HEK293 (cell line): ENCODE measurements around the gene LAMTOR1.

Source experiments
- CTCF ChIA-PET: fragments of 350-600 bp; formaldehyde crosslinking; extraction: SDS; loops from one replicate; lab custom pipeline; 2021; ENCODE audit warnings: antibody characterized with exemption; lab: Yijun Ruan, JAX
- POLR2A ChIA-PET: fragments of 300-600 bp; formaldehyde crosslinking; extraction: SDS; loops from one replicate; lab custom pipeline; 2020; ENCODE audit warnings: antibody characterized with exemption, inconsistent platforms; lab: Yijun Ruan, JAX
- H3K27ac ChIP-seq: fragments of 200-500 bp; sonication (Bioruptor generic); 2 replicates; pipeline ENCODE4 v1.5.1; 2014; ENCODE audit warnings: low read depth, low read length, control low read depth, inconsistent platforms; ENCODE audit errors: extremely low read depth
- H3K36me3 ChIP-seq, 2 experiments: fragments of 200-500 bp in 1 of 2; sonication (Bioruptor generic) in 1 of 2; 1 replicate in 1 of 2; 2 replicates in 1 of 2; pipeline ENCODE4 v1.5.1; 2014 to 2017; ENCODE audit warnings: inconsistent platforms in 2 of 2, low read length in 2 of 2; ENCODE audit not compliant: control insufficient read depth in 2 of 2, insufficient read depth in 1 of 2
- H3K4me1 ChIP-seq: fragments of 200-500 bp; sonication (Bioruptor generic); 2 replicates; pipeline ENCODE4 v1.5.1; 2014; ENCODE audit warnings: mild to moderate bottlenecking, low read length, inconsistent platforms; ENCODE audit not compliant: control insufficient read depth, insufficient read depth
- H3K4me3 ChIP-seq: 2 replicates; pipeline ENCODE4 v1.5.1; 2011; ENCODE audit warnings: low read depth, mild to moderate bottlenecking, control low read depth, low read length, moderate library complexity
- H3K9me3 ChIP-seq: fragments of 200-500 bp; sonication (Bioruptor generic); 2 replicates; pipeline ENCODE4 v1.5.1; 2014; ENCODE audit warnings: low read depth, low read length, inconsistent platforms; ENCODE audit not compliant: control insufficient read depth, insufficient read depth
- BCL11B ChIP-seq: fragments of 450-650 bp; formaldehyde crosslinking; IDR thresholded peaks from 2 replicates; pipeline ENCODE4 v1.5.1; 2016; ENCODE audit warnings: low read depth, missing biosample characterization, missing genetic modification characterization
- EGR2 ChIP-seq: fragments of 450-650 bp; formaldehyde crosslinking; IDR thresholded peaks from 2 replicates; pipeline ENCODE4 v1.5.1; 2016; ENCODE audit warnings: low read depth, missing biosample characterization, missing genetic modification characterization
- GLIS1 ChIP-seq: fragments of 450-650 bp; formaldehyde crosslinking; IDR thresholded peaks from 2 replicates; pipeline ENCODE4 v1.5.1; 2016; ENCODE audit warnings: missing biosample characterization, missing genetic modification characterization
- KLF16 ChIP-seq: fragments of 450-650 bp; formaldehyde crosslinking; IDR thresholded peaks from 2 replicates; pipeline ENCODE4 v1.5.1; 2017; ENCODE audit warnings: missing biosample characterization, missing genetic modification characterization
- KLF7 ChIP-seq: fragments of 450-650 bp; formaldehyde crosslinking; IDR thresholded peaks from 2 replicates; pipeline ENCODE4 v1.5.1; 2016; ENCODE audit warnings: missing biosample characterization, missing genetic modification characterization, borderline replicate concordance
- KLF8 ChIP-seq: fragments of 450-650 bp; formaldehyde crosslinking; IDR thresholded peaks from 2 replicates; pipeline ENCODE4 v1.5.1; 2016; ENCODE audit warnings: missing biosample characterization, missing genetic modification characterization
- KLF9 ChIP-seq: fragments of 450-650 bp; formaldehyde crosslinking; IDR thresholded peaks from 2 replicates; pipeline ENCODE4 v1.5.1; 2016; ENCODE audit warnings: missing biosample characterization, missing genetic modification characterization, low read depth
- MYNN ChIP-seq: fragments of 450-650 bp; formaldehyde crosslinking; IDR thresholded peaks from 2 replicates; pipeline ENCODE4 v1.5.1; 2016; ENCODE audit warnings: missing biosample characterization, missing genetic modification characterization, borderline replicate concordance
- SCRT2 ChIP-seq: fragments of 450-650 bp; formaldehyde crosslinking; IDR thresholded peaks from 2 replicates; pipeline ENCODE4 v1.5.1; 2016; ENCODE audit warnings: missing biosample characterization, missing genetic modification characterization
- SP2 ChIP-seq: fragments of 450-650 bp; formaldehyde crosslinking; IDR thresholded peaks from 2 replicates; pipeline ENCODE4 v1.5.1; 2016; ENCODE audit warnings: missing biosample characterization, missing genetic modification characterization
- SP3 ChIP-seq: fragments of 450-650 bp; formaldehyde crosslinking; IDR thresholded peaks from 2 replicates; pipeline ENCODE4 v1.5.1; 2016; ENCODE audit warnings: missing biosample characterization, missing genetic modification characterization
- SP7 ChIP-seq: fragments of 450-650 bp; formaldehyde crosslinking; IDR thresholded peaks from 2 replicates; pipeline ENCODE4 v1.5.1; 2016; ENCODE audit warnings: missing biosample characterization, missing genetic modification characterization
- YY1 ChIP-seq: fragments of 450-650 bp; formaldehyde crosslinking; IDR thresholded peaks from 2 replicates; pipeline ENCODE4 v1.5.1; 2018; ENCODE audit warnings: missing biosample characterization, missing genetic modification characterization
- YY2 ChIP-seq: fragments of 450-650 bp; formaldehyde crosslinking; IDR thresholded peaks from 2 replicates; pipeline ENCODE4 v1.5.1; 2016; ENCODE audit warnings: missing biosample characterization, missing genetic modification characterization
- ZBTB17 ChIP-seq: fragments of 450-650 bp; formaldehyde crosslinking; IDR thresholded peaks from 2 replicates; pipeline ENCODE4 v1.5.1; 2016; ENCODE audit warnings: missing biosample characterization, missing genetic modification characterization
- ZBTB48 ChIP-seq: fragments of 450-650 bp; formaldehyde crosslinking; IDR thresholded peaks from 2 replicates; pipeline ENCODE4 v1.5.1; 2016; ENCODE audit warnings: missing biosample characterization, missing genetic modification characterization
- ZBTB8A ChIP-seq: fragments of 450-650 bp; formaldehyde crosslinking; IDR thresholded peaks from 2 replicates; pipeline ENCODE4 v1.5.1; 2016; ENCODE audit warnings: missing biosample characterization, missing genetic modification characterization
- ZFHX2 ChIP-seq: fragments of 450-650 bp; formaldehyde crosslinking; conservative IDR thresholded peaks from 2 replicates; pipeline ENCODE4 v1.5.1; 2016; ENCODE audit warnings: missing biosample characterization, missing genetic modification characterization
- ZFP3 ChIP-seq: fragments of 450-650 bp; formaldehyde crosslinking; IDR thresholded peaks from 2 replicates; pipeline ENCODE4 v1.5.1; 2016; ENCODE audit warnings: low read depth, missing biosample characterization, missing genetic modification characterization
- ZNF121 ChIP-seq: fragments of 450-650 bp; formaldehyde crosslinking; IDR thresholded peaks from 2 replicates; pipeline ENCODE4 v1.5.1; 2016; ENCODE audit warnings: missing biosample characterization, missing genetic modification characterization
- ZNF133 ChIP-seq: fragments of 450-650 bp; formaldehyde crosslinking; IDR thresholded peaks from 2 replicates; pipeline ENCODE4 v1.5.1; 2016; ENCODE audit warnings: missing biosample characterization, missing genetic modification characterization
- ZNF16 ChIP-seq: fragments of 450-650 bp; formaldehyde crosslinking; IDR thresholded peaks from 2 replicates; pipeline ENCODE4 v1.5.1; 2016; ENCODE audit warnings: low read depth, missing biosample characterization, missing genetic modification characterization
- ZNF175 ChIP-seq: fragments of 450-650 bp; formaldehyde crosslinking; IDR thresholded peaks from 2 replicates; pipeline ENCODE4 v1.5.1; 2016; ENCODE audit warnings: missing biosample characterization, missing genetic modification characterization
- ZNF19 ChIP-seq: fragments of 450-650 bp; formaldehyde crosslinking; IDR thresholded peaks from 2 replicates; pipeline ENCODE4; 2016; ENCODE audit warnings: missing biosample characterization, missing genetic modification characterization, low read depth
- ZNF2 ChIP-seq: fragments of 450-650 bp; formaldehyde crosslinking; IDR thresholded peaks from 2 replicates; pipeline ENCODE4 v1.5.1; 2016; ENCODE audit warnings: missing biosample characterization, missing genetic modification characterization
- ZNF221 ChIP-seq: fragments of 450-650 bp; formaldehyde crosslinking; IDR thresholded peaks from 2 replicates; pipeline ENCODE4 v1.5.1; 2017; ENCODE audit warnings: missing biosample characterization, missing genetic modification characterization, borderline replicate concordance
- ZNF423 ChIP-seq: fragments of 450-650 bp; formaldehyde crosslinking; IDR thresholded peaks from 2 replicates; pipeline ENCODE4 v1.5.1; 2016; ENCODE audit warnings: missing biosample characterization, missing genetic modification characterization
- ZNF433 ChIP-seq: fragments of 450-650 bp; formaldehyde crosslinking; IDR thresholded peaks from 2 replicates; pipeline ENCODE4 v1.5.1; 2016; ENCODE audit warnings: missing biosample characterization, missing genetic modification characterization, low read depth
- ZNF555 ChIP-seq: fragments of 450-650 bp; formaldehyde crosslinking; conservative IDR thresholded peaks from 2 replicates; pipeline ENCODE4 v1.5.1; 2017; ENCODE audit warnings: missing biosample characterization, mild to moderate bottlenecking, missing genetic modification characterization, inconsistent platforms
- ZNF629 ChIP-seq: fragments of 450-650 bp; formaldehyde crosslinking; IDR thresholded peaks from 2 replicates; pipeline ENCODE4 v1.5.1; 2017; ENCODE audit warnings: missing biosample characterization, missing genetic modification characterization
- ZNF658 ChIP-seq: fragments of 450-650 bp; formaldehyde crosslinking; IDR thresholded peaks from 2 replicates; pipeline ENCODE4; 2016; ENCODE audit warnings: missing biosample characterization, missing genetic modification characterization
- ZNF843 ChIP-seq: fragments of 450-650 bp; formaldehyde crosslinking; IDR thresholded peaks from 2 replicates; pipeline ENCODE4 v1.5.1; 2016; ENCODE audit warnings: missing biosample characterization, missing genetic modification characterization
- ZSCAN16 ChIP-seq: fragments of 450-650 bp; formaldehyde crosslinking; IDR thresholded peaks from 2 replicates; pipeline ENCODE4 v1.5.1; 2016; ENCODE audit warnings: missing biosample characterization, missing genetic modification characterization
- ZSCAN30 ChIP-seq: fragments of 450-650 bp; IDR thresholded peaks from 2 replicates; pipeline ENCODE4 v1.5.1; 2018; ENCODE audit warnings: missing biosample characterization, mild to moderate bottlenecking, missing genetic modification characterization, moderate library complexity
- ZXDB ChIP-seq: fragments of 450-650 bp; formaldehyde crosslinking; IDR thresholded peaks from 2 replicates; pipeline ENCODE4 v1.5.1; 2016; ENCODE audit warnings: missing biosample characterization, missing genetic modification characterization
- TF ChIP-seq, protein P1 (sequence below): fragments of 450-650 bp; formaldehyde crosslinking; IDR thresholded peaks from 2 replicates; pipeline ENCODE4 v1.5.1; 2017; ENCODE audit warnings: missing biosample characterization, missing genetic modification characterization
- TF ChIP-seq, protein P2 (sequence below): fragments of 450-650 bp; formaldehyde crosslinking; IDR thresholded peaks from 2 replicates; pipeline ENCODE4 v1.5.1; 2016; ENCODE audit warnings: missing biosample characterization, missing genetic modification characterization, borderline replicate concordance
- TF ChIP-seq, protein P3 (sequence below): fragments of 450-650 bp; formaldehyde crosslinking; IDR thresholded peaks from 2 replicates; pipeline ENCODE4 v1.5.1; 2016; ENCODE audit warnings: missing biosample characterization, missing genetic modification characterization, low read depth

LAMTOR1 gene

DNA sequence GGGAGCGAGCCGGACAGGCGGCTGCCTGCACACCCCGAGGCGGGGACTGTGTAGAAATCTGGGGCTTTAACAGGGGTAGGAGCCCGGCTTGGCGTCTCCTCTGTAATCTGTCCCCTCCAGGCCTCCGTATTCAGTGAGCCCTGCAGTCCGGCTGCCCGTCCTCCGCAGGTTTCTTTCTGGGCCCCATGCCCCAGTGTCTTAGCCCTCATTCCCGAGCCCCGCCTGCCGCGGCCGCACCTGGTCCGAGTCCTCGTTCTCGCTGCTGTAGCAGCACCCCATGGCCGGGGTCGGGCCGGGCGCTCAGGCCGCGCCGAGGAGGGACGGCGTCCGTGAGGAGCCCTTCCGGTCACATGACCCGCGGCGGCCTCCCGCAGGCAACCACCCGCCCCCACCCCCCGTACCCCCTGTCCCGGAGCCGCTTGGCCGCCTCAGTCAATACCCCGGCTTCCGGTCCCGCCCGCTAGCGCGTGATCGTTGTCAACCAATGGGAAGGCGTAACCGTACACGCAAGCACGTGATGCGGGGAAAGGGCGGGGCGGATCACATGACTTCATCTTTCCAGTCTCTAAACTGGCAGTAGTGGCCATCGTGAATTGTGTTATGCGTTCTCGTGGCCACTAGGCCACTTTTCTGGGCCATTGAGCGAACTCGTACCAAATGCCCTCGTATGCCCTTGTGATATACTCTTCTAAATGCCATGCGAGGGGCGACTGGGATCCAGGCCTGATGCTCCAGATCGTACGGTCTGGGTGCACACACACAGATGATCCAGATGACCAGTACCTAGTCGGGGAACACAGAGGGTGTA lies at the start of gene LAMTOR1 (continued):
- TF ChIP-seq ZNF19 (tag by site-specific recombination) = no peak
- TF ChIP-seq ZFP3 (tag by site-specific recombination) = no peak
- TF ChIP-seq KLF7 (tag by site-specific recombination) = peak; percentile 76; the same call in 1 of the 2 replicates
- 0 out of 2 replicates have a peak, but pooled peaks have one; percentile 47 for TF ChIP-seq ZBTB48
- no peak for TF ChIP-seq ZNF16 (tag by site-specific recombination)
- TF ChIP-seq SP3 (tag by site-specific recombination) = peak; percentile 80
- TF ChIP-seq KLF8 (tag by site-specific recombination) = peak; percentile 63
- TF ChIP-seq ZNF629 = peak; percentile 14; the same call in 1 of the 2 replicates
- TF ChIP-seq KLF16 (tag by site-specific recombination) = peak; percentile 68; the same call in 1 of the 2 replicates
- peak; percentile 35; the same call in 1 of the 2 replicates for TF ChIP-seq YY1 (tag by site-specific recombination)
- TF ChIP-seq GLIS1 (tag by site-specific recombination) = peak; percentile 71
- peak; percentile 65 for TF ChIP-seq ZXDB (tag by site-specific recombination)
- TF ChIP-seq ZSCAN30 = no peak
- peak; percentile 87 for TF ChIP-seq KLF9 (tag by site-specific recombination)
- peak; percentile 36; the same call in 1 of the 2 replicates for TF ChIP-seq SP7
- TF ChIP-seq BCL11B = peak; percentile 32; the same call in 1 of the 2 replicates
- peak; percentile 30; the same call in 1 of the 2 replicates for TF ChIP-seq ZBTB8A (tag by site-specific recombination)
- no peak for TF ChIP-seq ZNF121 (tag by site-specific recombination)
- TF ChIP-seq EGR2 (tag by site-specific recombination) = no peak
- peak; percentile 85 for TF ChIP-seq SP2 (tag by site-specific recombination)

DNA sequence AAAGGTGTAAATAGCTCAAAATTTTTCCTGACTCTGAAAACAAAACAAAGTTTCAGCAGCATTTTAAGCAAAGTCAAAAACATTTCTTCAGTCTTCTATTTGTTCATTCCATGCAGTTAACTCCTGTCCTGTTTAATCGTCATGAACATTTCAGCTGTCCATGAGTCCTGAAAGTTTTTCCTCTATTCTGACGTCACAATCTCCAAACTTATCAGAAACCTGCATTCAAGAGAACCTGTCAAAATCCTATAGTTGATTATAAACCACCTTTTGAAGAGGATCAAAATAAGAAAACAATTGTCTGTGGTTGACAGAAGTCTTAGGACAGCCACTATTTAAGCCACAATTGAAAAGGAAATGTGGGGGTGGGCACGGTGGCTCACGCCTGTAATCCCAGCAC lies 47.8 kb upstream of the LAMTOR1 start:
- no peaks in the 10 kb centered on the region for H3K4me1 ChIP-seq
- CTCF ChIA-PET = no interaction called here
- no peak overlapping the region for H3K27ac ChIP-seq
- no peaks in the 10 kb centered on the region for H3K36me3 ChIP-seq
- no peak for TF ChIP-seq ZNF175
- TF ChIP-seq ZNF221 (tag by site-specific recombination) = no peak
- no peak for TF ChIP-seq ZNF433 (tag by site-specific recombination)
- no peak for TF ChIP-seq ZNF555
- no peak for TF ChIP-seq SCRT2
- no peak for TF ChIP-seq ZSCAN16 (tag by site-specific recombination)
- no peak for TF ChIP-seq YY2 (tag by site-specific recombination)
- no peak for TF ChIP-seq ZFHX2 (tag by site-specific recombination)
- TF ChIP-seq, protein P1, sequence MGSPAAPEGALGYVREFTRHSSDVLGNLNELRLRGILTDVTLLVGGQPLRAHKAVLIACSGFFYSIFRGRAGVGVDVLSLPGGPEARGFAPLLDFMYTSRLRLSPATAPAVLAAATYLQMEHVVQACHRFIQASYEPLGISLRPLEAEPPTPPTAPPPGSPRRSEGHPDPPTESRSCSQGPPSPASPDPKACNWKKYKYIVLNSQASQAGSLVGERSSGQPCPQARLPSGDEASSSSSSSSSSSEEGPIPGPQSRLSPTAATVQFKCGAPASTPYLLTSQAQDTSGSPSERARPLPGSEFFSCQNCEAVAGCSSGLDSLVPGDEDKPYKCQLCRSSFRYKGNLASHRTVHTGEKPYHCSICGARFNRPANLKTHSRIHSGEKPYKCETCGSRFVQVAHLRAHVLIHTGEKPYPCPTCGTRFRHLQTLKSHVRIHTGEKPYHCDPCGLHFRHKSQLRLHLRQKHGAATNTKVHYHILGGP (tag by site-specific recombination) = no peak
- TF ChIP-seq, protein P2, sequence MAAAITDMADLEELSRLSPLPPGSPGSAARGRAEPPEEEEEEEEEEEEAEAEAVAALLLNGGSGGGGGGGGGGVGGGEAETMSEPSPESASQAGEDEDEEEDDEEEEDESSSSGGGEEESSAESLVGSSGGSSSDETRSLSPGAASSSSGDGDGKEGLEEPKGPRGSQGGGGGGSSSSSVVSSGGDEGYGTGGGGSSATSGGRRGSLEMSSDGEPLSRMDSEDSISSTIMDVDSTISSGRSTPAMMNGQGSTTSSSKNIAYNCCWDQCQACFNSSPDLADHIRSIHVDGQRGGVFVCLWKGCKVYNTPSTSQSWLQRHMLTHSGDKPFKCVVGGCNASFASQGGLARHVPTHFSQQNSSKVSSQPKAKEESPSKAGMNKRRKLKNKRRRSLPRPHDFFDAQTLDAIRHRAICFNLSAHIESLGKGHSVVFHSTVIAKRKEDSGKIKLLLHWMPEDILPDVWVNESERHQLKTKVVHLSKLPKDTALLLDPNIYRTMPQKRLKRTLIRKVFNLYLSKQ = no peak
- no peak for TF ChIP-seq ZNF658 (tag by site-specific recombination)
- no peak for TF ChIP-seq ZBTB17 (tag by site-specific recombination)
- no peak for TF ChIP-seq MYNN (tag by site-specific recombination)
- no peak for TF ChIP-seq ZNF133 (tag by site-specific recombination)
- TF ChIP-seq ZNF843 = no peak
- no peak for TF ChIP-seq ZNF423 (tag by site-specific recombination)
- no peak for TF ChIP-seq ZNF2
- TF ChIP-seq, protein P3, sequence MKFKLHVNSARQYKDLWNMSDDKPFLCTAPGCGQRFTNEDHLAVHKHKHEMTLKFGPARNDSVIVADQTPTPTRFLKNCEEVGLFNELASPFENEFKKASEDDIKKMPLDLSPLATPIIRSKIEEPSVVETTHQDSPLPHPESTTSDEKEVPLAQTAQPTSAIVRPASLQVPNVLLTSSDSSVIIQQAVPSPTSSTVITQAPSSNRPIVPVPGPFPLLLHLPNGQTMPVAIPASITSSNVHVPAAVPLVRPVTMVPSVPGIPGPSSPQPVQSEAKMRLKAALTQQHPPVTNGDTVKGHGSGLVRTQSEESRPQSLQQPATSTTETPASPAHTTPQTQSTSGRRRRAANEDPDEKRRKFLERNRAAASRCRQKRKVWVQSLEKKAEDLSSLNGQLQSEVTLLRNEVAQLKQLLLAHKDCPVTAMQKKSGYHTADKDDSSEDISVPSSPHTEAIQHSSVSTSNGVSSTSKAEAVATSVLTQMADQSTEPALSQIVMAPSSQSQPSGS (tag by site-specific recombination) = no peak
- POLR2A ChIA-PET = no interaction called here
- no peaks in the 10 kb centered on the region for H3K9me3 ChIP-seq
- no peak overlapping the region for H3K4me3 ChIP-seq
